Right lobe of liver (tissue), 6 donors: ENCODE results near the gene DZIP1. TPM values are rescaled to one million over a fixed set of nuclear protein-coding genes. Genes with fewer than 3 reads are reported as not detected.

Experiments
- ATAC-seq, 4 donors: fragments of 200-7000 bp; cut with Tn5 transposase; one replicate each; pipeline ENCODE4 v1.9.1; 2020; ENCODE audit warnings: mild to moderate bottlenecking in 4 of 4, moderate library complexity in 4 of 4
- DNase-seq, 3 donors: peaks; one replicate each; pipeline ENCODE4 v3.0.0-alpha.2; 2020
- H3K27ac ChIP-seq, 3 donors: fragments of 200-600 bp; one replicate each; pipeline ENCODE4 v1.8.0; 2022
- H3K27me3 ChIP-seq, 2 donors: fragments of 200-600 bp; one replicate each; pipeline ENCODE4 v1.8.0; 2022
- H3K36me3 ChIP-seq, 4 donors: fragments of 200-600 bp; sonication (generic) in 1 of 4; one replicate each; pipeline versions ENCODE4 v1.5.1 to v1.8.0; 2017 to 2022; ENCODE audit warnings: control low read depth in 1 of 4
- H3K4me1 ChIP-seq, 4 donors: fragments of 200-600 bp; sonication (generic) in 1 of 4; one replicate each; pipeline versions ENCODE4 v1.5.1 to v1.8.0; 2017 to 2022; ENCODE audit warnings: control low read depth in 1 of 4
- H3K4me3 ChIP-seq, 3 donors: fragments of 200-600 bp; one replicate each; pipeline ENCODE4 v1.8.0; 2022
- H3K9me3 ChIP-seq, 4 donors: fragments of 200-600 bp; sonication (generic) in 1 of 4; one replicate each; pipeline versions ENCODE4 v1.5.1 to v1.8.0; 2017 to 2022; ENCODE audit warnings: control low read depth in 1 of 4
- CTCF ChIP-seq, 4 donors: fragments of 200-600 bp in 3 of 4; fragments of 450-650 bp in 1 of 4; IDR thresholded peaks; one replicate each; pipeline versions ENCODE4 v1.5.1 to v1.8.0; 2016 to 2022; ENCODE audit warnings: antibody characterized with exemption in 4 of 4, mild to moderate bottlenecking in 2 of 4
- POLR2A ChIP-seq: fragments of 450-650 bp; IDR thresholded peaks from one replicate; pipeline ENCODE4 v1.6.1; 2017; ENCODE audit warnings: antibody characterized with exemption, mild to moderate bottlenecking
- WGBS: methylation state at CpG from one replicate; pipeline ENCODE4 v1.1.6; 2018; ENCODE audit warnings: low coverage, low lambda C conversion rate; ENCODE audit not compliant: insufficient coverage; ENCODE audit errors: missing lambda C conversion rate; 5-methylcytosine and 5-hydroxymethylcytosine counted together
- intact Hi-C, 2 donors: fragments of 100-400 bp; cut with DNase I; formaldehyde crosslinking; loops; one replicate each; pipeline versions ENCODE4 v1.11.2 to v1.14.1; 2022
- total RNA-seq, 6 experiments: library from RNA; depleted of rRNA in 2 of 6; stranded (reverse); fragments of >200 nt in 2 of 6; fragmentation: NEBNext Ultra II Directional in 3 of 6; extraction: Animal tissue kit (Norgen Biotek cat#: 25700) in 3 of 6; gene quantifications; one replicate each; pipeline versions ENCODE4 v1.1.0 to v1.2.4, GENCODE V29; 2016 to 2023
- donor health status: DM: no; HTN: yes; CAD: no.
- donor health status: DM: no; HTN: no; CAD: no.
- donor health status: DM: no; HTN: no; CAD: no.
- donor health status: DM: no; HTN: yes; CAD: no.
- donor health status: DM: no; HTN: yes; CAD: no.

The DZIP1 gene
- total RNA-seq, 6 experiments from 2014 or later = 0.59 to 1.5 (median 0.94) TPM

DNA sequence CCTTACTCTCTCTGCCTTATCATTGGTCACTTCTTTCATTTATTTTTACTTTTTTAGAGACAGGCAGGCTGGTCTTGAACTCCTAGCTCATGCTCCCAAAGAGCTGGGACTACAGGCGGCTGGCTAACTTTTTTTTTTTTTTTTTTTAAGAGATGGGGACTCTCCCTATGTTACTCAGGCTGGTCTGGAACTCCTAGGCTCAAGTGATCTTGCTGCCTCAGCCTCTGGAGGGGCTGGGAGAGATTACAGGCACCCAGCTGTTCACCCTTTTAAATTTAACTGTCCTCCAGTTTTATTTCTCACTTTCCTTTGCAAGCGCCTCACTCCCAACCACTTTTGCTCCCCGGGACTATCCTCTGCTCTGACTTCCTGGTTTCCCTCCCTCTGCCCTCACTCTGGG is 97.6 kb downstream of the DZIP1 start:
- intact Hi-C loops = no loop called here
- H3K9me3 ChIP-seq = no peaks in the 10 kb centered on the region
- no peaks in the 10 kb centered on the region for H3K27me3 ChIP-seq
- H3K4me3 ChIP-seq = no peak overlapping the region
- H3K27ac ChIP-seq = no peak overlapping the region
- no peaks in the 10 kb centered on the region for H3K4me1 ChIP-seq
- ATAC-seq (no peak), DNase-seq (no peak)
- no peaks in the 10 kb centered on the region for H3K36me3 ChIP-seq
- no peak for TF ChIP-seq CTCF (IDR thresholded peaks at IDR 0.05)
- TF ChIP-seq POLR2A = no peak
- WGBS = 17% methylated on average over 2 of the region's 3 CpGs

GRCh38 chr13:95544293-95544692 is 100.2 kb downstream of the DZIP1 start:
- no peaks in the 10 kb centered on the region for H3K4me1 ChIP-seq
- no peaks in the 10 kb centered on the region for H3K9me3 ChIP-seq
- intact Hi-C loops = no loop called here
- 57% methylated on average over 2 of the region's 2 CpGs for WGBS
- no peak overlapping the region for H3K4me3 ChIP-seq
- ATAC-seq (no peak), DNase-seq (no peak)
- no peak overlapping the region for H3K27ac ChIP-seq
- H3K36me3 ChIP-seq = no peaks in the 10 kb centered on the region
- no peaks in the 10 kb centered on the region for H3K27me3 ChIP-seq
- no peak for TF ChIP-seq POLR2A
- TF ChIP-seq CTCF (IDR thresholded peaks at IDR 0.05) = no peak

DNA sequence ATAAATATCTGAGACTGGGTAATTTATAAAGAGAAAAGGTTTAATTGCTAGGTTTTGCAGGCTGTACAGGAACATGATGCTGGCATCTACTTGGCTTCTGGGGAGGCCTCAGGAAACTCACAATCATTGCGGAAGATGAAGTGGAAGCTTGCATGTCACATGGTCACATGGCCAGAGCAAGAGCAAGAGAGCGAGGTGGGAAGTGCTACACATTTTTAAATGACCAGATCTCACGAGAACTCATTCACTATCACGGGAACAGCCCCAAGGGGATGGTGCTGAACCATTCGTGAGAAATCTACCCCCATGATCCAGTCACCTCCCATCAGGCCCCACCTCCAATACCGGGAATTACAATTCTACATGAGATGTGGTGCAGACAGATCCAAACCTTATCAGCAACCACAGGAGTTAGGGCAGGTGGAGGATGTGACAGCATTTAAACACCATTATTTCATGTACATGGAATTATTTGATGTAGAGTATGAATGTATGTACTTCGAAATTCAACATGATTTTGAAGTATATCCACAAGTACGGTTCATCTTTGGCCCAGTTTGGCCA is 102.5 kb downstream of the DZIP1 start:
- 62% methylated on average over 7 of the region's 8 CpGs for WGBS
- TF ChIP-seq POLR2A = no peak
- no peak for TF ChIP-seq CTCF (IDR thresholded peaks at IDR 0.05)
- ATAC-seq (no peak), DNase-seq (no peak)
- Histone ChIP-seq H3K9me3 (no peaks in the 10 kb centered on the region), H3K27me3 (no peaks in the 10 kb centered on the region), H3K4me3 (no peak overlapping the region), H3K4me1 (no peaks in the 10 kb centered on the region), H3K36me3 (no peaks in the 10 kb centered on the region), H3K27ac (no peak overlapping the region)
- intact Hi-C loops = no loop called here

- DNase-seq = no peak
- 67% methylated on average over 2 of the region's 2 CpGs for WGBS
- Histone ChIP-seq H3K27ac (no peak overlapping the region), H3K27me3 (no peaks in the 10 kb centered on the region), H3K9me3 (no peaks in the 10 kb centered on the region), H3K36me3 (no peaks in the 10 kb centered on the region), H3K4me1 (no peaks in the 10 kb centered on the region), H3K4me3 (no peak overlapping the region)
- TF ChIP-seq POLR2A (no peak), CTCF (IDR thresholded peaks at IDR 0.05) (no peak)
- ATAC-seq = no peak
- intact Hi-C loops = no loop called here
Measured at GRCh38 chr13:95541308-95541707, 103.2 kb downstream of the DZIP1 start.

- ATAC-seq (no peak), DNase-seq (no peak)
- no peaks in the 10 kb centered on the region for H3K4me1 ChIP-seq
- WGBS = 19% methylated on average over 6 of the region's 6 CpGs
- no peak overlapping the region for H3K4me3 ChIP-seq
- H3K27ac ChIP-seq = no peak overlapping the region
- H3K27me3 ChIP-seq = no peaks in the 10 kb centered on the region
- intact Hi-C loops = no loop called here
- H3K36me3 ChIP-seq = no peaks in the 10 kb centered on the region
- H3K9me3 ChIP-seq = no peaks in the 10 kb centered on the region
- no peak for TF ChIP-seq CTCF (IDR thresholded peaks at IDR 0.05)
- no peak for TF ChIP-seq POLR2A
Measured at GRCh38 chr13:95540888-95541287, 103.6 kb downstream of the DZIP1 start.
